HG03378 (cell line): Measurements from ENCODE around the gene ZNF532.
A peak's percentile ranks its signal among the peaks of the same experiment; 100 is the strongest.

ENCODE experiments used
- ATAC-seq: cut with Tn5 transposase; IDR thresholded peaks from one replicate; pipeline ENCODE4 v1.9.1; 2021; ENCODE audit warnings: mild to moderate bottlenecking, moderate library complexity; ENCODE audit not compliant: unreplicated experiment

ZNF532 gene

DNA sequence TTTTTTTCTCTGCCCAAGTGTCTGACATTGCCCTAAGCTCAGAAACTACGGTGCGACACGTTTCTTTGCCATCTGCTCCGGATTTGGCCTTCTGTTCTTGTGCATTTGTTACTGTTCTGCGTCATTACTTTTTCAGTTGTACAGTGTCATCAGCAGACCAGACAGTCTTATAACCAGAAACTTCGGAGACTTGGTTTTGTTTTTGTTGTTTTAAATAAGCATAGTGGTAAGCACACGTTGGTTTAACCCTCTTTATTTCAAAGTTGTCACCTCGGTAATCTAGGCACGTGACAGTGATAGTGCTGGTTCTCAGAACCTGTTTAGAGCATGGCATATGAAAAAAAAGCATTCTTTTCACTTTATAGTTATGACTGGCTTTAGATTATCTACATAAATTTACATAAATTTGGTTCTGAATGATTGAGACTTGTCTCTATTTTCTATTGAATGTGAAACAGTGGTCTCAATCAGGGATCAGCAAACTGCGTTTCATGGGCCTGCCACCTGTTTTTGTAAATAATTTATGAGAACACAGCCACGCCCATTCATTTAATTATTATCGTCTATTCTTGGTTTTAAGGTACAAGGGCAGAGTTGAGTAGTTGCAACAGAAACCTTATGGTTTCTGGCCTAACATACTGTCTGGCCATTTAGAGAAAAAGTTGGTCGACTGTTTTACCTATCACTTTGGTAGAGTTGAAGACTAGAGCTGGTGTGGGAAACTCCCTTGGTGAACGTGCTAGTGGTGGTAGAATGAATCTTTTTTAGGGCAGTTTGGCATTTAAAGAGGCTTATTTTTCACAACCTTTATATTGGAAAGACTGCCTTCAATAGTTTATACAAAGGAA is 106.5 kb downstream of the ZNF532 start:
- peak; percentile 87 for ATAC-seq

DNA sequence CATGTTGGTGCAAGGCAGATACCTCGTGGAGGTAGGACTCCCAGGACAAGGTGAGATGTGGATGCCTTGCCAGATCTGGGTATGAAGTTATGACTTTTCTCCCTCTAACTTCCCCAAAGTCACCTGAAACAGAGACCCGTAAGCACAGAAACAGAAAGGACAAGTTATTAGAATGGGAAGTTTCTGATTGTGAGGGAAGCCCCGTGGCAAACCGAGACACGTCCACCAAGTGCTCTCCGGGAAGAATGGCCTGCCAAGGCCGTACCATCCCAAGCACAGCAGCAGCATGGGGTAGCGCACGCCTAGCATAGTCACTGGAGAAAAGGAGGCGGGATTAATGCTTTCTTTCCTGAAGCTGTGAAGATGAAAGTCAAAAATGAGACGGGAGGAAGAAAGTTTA is 110.6 kb downstream of the ZNF532 start:
- ATAC-seq: no peak

DNA sequence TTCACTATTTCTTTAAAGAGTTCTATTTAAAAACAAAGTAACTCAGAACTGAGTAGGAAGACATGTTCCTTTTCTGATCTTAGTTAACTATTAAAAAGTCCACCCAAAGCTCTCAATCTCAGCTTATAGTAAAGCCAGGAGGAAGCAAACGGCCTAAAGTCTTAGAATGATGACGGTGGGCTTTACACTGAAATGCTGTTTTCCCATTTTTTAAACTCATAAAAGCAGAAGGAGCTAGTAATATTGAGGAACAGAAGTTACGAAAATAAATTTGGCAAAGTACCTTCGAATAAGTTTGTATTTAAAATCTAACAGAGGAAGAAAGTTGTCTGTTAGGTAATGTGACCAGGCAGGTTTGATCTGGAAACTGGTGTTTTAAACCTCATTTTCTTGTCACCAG is 111.1 kb downstream of the ZNF532 start:
- no peak for ATAC-seq

DNA sequence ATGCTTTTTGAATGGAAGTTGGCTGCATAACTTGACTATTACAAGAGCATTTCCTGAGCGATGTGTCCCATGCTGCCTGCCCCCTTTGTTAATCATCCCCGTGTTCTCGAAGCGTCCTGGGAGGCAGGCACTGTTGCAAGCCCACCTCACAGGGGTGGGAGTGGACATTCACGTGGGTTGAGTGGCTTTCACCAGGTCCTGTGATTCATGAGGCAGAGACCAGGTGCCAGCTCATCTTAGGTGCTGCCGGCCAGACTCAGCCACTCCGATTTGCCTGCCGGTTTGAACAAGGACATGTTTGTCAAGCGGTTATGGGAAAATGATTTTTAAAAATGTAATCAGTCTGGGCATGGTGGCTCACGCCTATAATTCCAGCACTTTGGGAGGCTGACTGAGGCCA is 112.5 kb downstream of the ZNF532 start:
- no peak for ATAC-seq

DNA sequence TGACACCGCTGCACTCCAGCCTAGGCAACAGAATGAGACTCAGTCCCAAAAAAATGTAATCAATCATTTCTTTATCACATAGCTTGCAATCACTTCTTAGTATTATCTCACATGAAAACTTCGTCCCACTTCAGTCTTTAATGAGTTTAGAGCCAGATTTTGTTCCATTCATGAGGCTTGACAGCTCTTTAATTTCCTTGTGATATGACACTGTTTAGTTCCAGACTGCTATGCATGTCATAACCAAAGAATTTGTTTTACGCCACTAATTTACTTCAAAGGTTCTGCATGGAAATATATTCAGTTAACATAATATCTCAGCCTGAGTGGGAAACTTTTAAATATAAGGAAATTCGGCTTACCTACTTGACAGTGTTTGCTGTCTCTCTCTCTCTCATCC is 113.1 kb downstream of the ZNF532 start:
- no peak for ATAC-seq

DNA sequence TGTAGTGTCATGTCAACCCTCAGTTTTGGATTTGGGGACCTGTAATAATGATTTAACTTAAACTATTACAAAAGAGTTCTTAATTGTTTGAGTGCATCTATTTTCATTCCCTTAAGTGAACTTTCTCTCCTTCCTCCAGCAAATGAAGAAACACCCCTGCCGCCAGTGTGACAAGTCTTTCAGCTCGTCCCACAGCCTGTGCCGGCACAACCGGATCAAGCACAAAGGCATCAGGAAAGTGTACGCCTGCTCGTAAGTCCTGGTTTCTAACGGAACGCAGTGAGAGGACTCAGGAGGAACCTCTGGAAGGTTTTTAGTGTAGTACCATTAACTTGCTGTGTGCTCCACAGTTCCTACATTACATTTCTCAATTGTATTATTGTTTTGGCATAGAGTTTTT is 114.2 kb downstream of the ZNF532 start:
- no peak for ATAC-seq

DNA sequence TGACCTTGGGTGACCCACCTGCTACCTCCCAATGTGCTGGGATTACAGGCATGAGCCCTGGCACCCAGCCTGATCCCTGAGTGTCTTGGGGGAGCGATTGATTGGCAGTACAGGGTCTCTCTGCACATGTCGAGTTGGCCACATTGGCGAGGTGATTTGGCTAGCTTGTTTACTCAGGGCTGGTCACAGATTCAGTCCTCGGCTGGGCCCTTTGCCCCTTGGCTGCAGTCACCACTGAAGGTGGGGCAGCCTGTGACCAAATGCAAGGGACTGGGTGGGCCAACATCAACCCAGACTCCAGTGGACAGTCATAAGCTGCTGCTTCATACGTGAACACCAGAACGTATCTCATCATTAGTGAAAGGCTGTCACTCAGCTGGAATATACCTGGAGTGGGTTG is 114.9 kb downstream of the ZNF532 start:
- ATAC-seq: no peak

DNA sequence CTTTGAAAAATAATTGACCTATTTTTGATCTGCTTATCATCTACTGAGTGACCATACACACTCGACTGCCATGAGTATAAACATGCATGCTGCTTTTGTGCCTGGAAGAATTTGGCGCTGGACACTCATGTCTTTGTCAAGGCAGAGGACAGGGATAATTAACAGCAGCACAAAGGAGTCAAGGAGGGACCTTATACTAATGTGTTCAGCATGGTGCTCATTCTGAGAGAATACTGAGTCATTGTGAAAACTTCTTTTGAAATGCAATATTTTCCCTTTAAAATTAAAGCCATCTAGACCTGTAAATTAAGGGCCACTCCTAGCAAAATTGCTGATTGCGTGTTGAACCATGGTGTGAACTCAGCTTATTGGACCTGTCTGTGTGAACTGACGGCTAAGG is 116.3 kb downstream of the ZNF532 start:
- peak; percentile 78 for ATAC-seq

DNA sequence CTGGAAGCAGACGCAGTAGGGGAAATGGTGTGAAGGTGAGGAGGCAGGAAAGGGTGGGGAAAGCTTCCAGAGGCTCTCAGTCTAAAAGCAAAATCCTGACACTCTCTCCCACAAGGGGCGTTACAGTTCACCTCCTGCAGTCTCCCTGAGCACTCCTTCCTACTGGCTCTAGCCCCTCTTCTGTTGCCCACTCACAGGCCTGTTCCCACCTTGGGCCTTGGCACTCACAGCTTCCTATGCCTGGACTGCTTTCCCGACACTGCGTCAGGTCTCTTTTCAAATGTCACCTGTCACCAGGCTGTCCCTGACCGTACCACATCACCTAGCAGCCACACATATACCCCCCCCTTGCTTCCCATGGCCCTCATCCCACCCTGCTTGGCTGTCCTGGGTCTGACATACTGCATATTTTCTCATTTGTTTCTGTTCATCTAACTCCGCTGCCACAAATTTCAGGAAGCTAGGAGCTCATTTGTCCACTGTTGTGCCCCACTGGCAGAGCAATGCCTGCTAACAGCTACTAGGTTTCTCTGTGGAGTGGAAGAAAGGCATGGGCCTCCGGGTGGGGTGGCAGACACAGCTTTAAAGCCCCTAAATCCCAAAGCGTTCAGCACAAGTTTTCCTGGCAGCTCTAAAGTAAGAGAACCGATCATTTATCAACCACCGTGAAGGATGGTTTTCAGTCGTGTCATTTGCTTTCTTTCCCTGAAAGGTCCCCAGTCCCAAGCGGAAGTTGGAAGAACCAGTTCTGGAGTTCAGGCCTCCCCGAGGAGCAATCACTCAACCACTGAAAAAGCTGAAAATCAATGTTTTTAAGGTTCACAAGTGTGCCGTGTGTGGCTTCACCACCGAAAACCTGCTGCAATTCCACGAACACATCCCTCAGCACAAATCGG is 118.8 kb downstream of the ZNF532 start:
- ATAC-seq: no peak

DNA sequence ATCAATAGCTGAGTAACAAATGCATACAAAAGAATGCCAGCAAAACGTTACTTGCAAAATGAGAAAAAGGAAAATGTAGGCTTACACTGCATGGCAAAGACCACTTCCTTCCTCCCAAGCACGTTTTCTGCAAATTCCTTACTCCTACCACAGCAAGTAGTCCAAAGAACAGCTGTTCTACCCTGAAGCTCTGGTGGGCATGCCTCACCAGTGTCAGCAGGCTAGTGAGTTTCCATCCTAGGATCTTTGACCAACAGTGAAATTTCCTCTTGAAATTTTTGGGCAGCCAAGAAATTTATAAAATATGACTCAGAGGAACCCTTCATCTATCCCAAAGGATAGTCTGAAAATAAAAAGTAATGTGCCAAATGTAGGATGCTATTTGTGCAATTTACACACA is 123.9 kb downstream of the ZNF532 start:
- ATAC-seq: no peak

DNA sequence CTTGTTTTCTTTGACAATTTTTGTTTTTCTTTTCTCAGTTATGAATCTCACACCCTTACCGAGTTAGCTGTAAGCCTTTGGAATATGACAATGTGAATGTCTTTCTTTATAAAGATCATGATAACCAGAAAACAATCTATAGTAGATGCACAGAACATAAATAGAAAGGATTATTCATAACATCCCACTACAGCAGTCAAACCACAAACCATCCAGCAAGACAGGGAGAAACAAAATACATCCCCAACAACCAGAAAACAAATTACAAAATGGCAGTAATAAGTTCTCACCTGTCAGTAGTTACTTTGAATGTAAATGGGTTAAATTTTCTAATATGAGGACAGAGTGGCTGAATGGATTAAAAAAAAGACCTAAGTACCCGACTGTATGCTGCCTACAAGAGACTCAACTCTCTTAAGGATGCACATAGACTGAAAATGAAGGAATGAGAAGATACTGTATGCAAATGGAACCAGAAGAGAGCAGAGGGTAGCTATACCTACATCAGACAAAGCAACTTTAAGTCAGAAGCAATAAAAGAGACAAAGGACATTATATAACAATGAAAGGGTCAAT is 124.6 kb downstream of the ZNF532 start:
- no peak for ATAC-seq

DNA sequence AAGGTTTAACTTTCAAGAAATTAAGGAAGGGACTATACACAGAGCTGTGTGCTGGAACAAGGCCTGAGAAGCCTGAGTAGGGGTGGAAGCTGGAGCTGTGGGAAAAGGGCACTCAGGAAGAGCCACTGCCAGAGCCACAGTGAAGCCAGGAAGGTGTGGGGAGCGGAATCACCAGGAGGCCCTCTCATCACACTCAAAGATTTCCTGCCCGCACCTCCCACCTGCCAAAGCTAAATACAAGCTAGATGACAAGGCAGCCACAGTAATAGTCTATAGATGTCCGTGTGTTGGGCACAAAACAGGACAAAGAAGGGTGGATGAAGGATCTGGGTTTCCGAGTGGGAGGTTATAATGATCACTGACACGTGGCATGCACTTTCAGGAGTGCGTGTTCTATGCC is 126.0 kb downstream of the ZNF532 start:
- ATAC-seq: no peak

DNA sequence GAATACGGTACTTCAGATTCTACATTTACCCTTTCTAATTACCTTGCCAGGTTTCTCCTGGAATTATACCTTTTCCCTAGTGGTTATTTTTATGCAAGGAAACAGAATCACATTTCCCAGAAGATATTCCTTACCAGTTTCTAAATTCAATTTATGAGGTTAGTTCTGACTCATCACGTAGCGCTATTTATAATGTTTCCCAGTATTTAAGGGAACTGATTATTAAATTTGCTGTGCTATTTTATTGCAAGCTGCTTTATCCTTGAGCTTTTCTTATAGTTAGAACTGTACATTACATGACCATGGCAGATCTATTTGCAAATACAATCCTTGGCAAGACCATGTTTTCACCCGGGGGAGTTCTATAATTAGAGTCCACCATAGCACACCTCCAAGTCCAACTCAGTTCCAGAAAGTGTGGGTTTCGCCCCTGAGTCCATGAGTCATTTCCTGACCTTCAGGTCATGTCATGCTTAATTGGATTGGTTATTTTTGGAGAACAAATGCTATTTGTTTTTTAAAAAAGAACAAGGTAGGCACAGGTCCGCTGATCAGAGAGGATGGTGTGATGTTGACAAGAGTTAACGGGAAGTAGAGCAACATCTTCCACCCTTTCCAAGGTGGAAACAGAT is 126.6 kb downstream of the ZNF532 start:
- peak; percentile 87 for ATAC-seq

DNA sequence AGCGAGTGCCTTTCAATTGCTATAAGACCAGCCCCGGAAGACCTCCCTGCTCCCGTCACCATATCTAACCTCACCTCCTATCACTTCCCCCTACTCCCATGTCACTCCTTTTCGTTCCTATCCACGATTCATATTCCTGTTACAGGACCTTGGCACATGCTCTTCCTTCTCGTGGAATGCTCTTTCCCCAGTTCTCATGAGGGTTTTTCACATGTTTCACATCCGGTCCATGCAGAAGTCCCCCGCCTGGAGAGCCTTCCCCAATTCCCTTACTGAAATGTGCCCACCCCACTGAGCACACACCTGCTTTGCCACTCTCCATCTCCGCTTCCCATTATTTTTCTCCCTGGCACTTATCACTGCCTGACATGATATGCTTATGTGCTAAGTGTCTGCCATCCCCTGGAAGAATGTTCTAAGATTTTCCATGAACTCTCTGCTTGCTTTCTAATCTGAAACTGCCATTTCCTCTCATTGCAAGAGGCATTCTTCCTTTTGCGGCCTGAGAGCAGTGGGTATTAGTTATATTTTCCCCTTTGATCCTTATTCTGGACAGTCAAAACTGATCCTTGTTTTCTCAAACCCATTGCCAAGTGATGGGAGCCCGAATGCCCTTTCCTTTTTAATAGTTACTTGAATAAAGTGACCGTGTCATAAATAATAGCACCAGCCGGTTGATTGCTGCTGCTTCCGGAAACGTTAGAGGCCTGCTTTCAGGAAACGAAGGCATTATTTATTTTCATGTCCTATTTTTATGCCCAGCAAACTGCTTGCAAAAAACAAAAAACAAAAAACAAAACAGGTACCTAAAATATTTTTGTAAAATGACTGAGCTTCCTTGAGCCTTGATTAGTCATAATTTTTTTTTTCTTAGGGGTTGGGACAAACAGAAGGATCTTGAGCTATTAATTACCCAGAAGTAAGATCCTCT is 127.9 kb downstream of the ZNF532 start:
- no peak for ATAC-seq

DNA sequence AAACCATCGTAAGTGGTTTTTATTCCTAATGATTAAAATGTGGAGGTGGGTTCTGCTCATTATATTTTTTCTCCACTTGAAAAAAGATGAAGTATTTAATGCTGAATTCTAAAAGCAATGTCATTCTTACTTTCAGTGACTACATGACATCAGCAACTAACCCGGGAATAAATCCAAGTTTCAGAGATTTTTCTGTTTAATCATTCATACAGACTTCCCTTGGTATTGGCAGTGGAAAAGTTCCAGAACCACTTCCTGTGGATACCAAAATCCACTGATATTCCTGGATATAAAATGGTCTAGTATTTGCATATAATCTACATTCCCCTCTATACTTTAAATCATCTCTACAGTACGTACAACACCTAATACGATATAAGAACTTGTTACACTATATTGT is 128.6 kb downstream of the ZNF532 start:
- no peak for ATAC-seq

DNA sequence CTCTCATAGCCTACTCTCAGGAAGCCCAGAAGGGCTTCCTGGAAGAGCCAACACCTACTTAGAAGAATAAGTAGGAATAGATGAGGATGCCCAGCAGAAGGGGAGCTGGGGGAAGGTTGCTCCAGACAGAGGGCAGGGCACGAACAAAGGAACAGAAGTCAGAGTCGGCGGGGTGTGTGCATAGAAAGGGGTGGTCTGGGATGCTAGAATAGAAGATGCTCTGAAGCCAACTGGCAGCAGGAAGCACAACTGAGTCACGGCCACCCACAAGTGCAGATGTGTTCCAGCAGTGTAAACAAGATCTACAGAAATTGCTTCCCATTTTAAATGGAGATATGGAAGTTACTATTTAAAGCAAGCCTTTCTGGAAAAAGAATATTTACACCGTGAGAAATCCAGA is 131.0 kb downstream of the ZNF532 start:
- no peak for ATAC-seq

DNA sequence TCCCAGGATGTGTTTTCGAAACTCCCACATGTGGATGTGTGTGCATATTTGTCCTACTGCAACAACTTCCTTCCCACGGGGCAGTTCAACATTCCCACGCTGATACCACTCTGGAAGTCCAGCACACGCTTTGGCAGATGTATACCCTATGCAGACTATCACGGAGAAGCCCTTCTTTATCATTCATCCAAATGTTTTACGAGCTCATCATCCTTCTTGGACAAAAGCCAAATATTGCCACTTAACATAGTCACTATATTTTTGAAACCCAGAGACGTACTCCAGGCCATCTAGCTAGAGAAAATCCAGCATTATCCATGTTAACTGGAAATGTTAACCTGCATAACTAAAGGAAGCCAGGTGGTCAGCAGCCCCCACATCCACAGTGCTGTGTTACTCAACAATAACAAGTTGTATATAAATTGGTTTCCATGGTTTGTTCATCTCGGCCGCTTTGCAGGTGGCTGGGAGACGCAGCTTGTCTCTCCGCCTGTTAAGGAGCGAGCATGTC is 131.5 kb downstream of the ZNF532 start:
- ATAC-seq: no peak

DNA sequence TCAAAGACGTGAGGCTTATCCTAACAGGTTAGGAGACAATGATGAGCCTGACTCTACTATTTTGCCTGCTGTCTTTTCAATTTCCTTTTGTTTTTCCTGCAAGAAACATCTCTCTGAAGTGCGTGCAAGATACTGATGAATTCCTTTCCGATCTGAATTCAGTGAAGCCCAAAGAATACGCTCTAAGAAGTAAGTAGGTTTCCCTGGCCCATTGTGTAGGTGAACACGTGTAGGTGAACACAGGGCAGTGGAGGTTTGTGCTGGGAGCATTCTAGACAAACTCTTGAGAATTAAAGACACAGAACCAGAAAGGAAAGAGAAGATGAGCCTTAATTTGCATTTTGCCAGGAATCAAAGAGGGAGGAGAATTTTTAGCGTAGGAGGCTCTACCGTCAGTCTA is 132.0 kb downstream of the ZNF532 start:
- no peak for ATAC-seq

DNA sequence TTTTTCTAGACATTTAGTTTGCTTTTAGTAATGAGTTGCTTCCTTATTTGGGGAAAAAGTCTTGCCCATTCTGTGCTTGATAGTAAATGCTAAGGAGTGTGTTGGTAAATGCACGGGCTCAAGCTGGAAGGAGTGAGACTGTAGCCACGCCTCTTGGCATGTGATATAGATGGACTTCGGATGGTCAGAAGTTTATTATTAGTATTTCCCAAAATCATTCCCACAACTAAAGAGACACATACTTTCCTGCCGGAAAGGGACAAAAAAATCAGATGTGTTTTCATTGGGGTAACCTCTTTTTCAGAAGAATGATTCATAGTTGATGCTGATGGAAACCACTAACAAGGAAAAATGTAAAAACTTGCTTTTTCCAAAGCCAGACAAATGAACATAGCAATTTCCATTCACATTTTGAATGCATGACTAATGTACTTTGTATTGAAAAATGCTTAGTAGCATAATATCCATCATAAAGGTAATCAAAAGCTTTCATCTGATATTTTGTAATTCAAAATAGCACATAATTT is 133.2 kb downstream of the ZNF532 start:
- no peak for ATAC-seq
